UCSD-AML1 (cell line): ENCODE results near the gene HBD.
"Not testable (repeated sequence)": the region's sequence is repeated elsewhere in the genome, so short reads cannot be mapped to it uniquely, and the experiment has no call there.

ENCODE experiments used
- DNase-seq: peaks from one replicate; lab custom pipeline; 2025; ENCODE audit not compliant: unreplicated experiment; lab: John Stamatoyannopoulos, UW

HBD gene

GRCh38 chr11:5234381-5234834 is at the start of gene HBD:
HBD (minus strand) TSS chr11:5234483; CDS start chr11:5234433, 50 bp downstream.
- no peak for DNase-seq

GRCh38 chr11:5283882-5284281 is 49.6 kb upstream of the HBD start:
- no peak for DNase-seq

- no peak for DNase-seq
These were observed 48.8 kb upstream of the HBD start for GRCh38 chr11:5283086-5283485.

GRCh38 chr11:5282628-5283027 is 48.3 kb upstream of the HBD start:
- DNase-seq = no peak

- no peak for DNase-seq
These were observed 47.3 kb upstream of the HBD start for GRCh38 chr11:5281596-5281995.

GRCh38 chr11:5280582-5281102 is 46.4 kb upstream of the HBD start:
- DNase-seq = peak; percentile 80

GRCh38 chr11:5279471-5280090 is 45.3 kb upstream of the HBD start:
- DNase-seq = no peak

GRCh38 chr11:5277807-5278382 is 43.6 kb upstream of the HBD start:
- DNase-seq = no peak

- DNase-seq = no peak
These were observed 42.4 kb upstream of the HBD start for GRCh38 chr11:5276697-5277096.

GRCh38 chr11:5275369-5276110 is 41.3 kb upstream of the HBD start:
- DNase-seq = no peak

- DNase-seq = no peak
These were observed 40.1 kb upstream of the HBD start for GRCh38 chr11:5274395-5274794.

- no peak for DNase-seq
These were observed 38.2 kb upstream of the HBD start for GRCh38 chr11:5272395-5273017.

GRCh38 chr11:5269715-5270147 is 35.4 kb upstream of the HBD start, which contains the start of gene HBE1:
HBE1 (minus strand) TSS chr11:5269945; CDS start chr11:5269890, 55 bp downstream.
- DNase-seq = no peak

- no peak for DNase-seq
These were observed 32.8 kb upstream of the HBD start for GRCh38 chr11:5267033-5267563.

- no peak for DNase-seq
These were observed 32.3 kb upstream of the HBD start for GRCh38 chr11:5266609-5267008.

GRCh38 chr11:5265832-5266231 is 31.5 kb upstream of the HBD start:
- DNase-seq = no peak

GRCh38 chr11:5258543-5259262 is 24.4 kb upstream of the HBD start:
- DNase-seq = no peak

GRCh38 chr11:5257296-5257695 is 23.0 kb upstream of the HBD start:
- DNase-seq = no peak

GRCh38 chr11:5254646-5255413 is 20.5 kb upstream of the HBD start, which contains the start of gene HBG2:
HBG2 (minus strand) TSS chr11:5254781; CDS start chr11:5254728, 53 bp downstream.
- not testable (repeated sequence) for DNase-seq

- DNase-seq = not testable (repeated sequence)
These were observed 19.7 kb upstream of the HBD start for GRCh38 chr11:5254023-5254422.
